H1 (cell line): ENCODE measurements around the gene COL6A2. TPM values are rescaled to one million over a fixed set of nuclear protein-coding genes. Genes with fewer than 3 reads are reported as not detected.

Experiments
- CTCF ChIA-PET: fragments of 300-600 bp; sonication (Branson Sonifier 250); formaldehyde crosslinking; loops from one replicate; lab custom pipeline; 2021; ENCODE audit not compliant: partially characterized antibody; lab: Charles Lee
- POLR2A ChIA-PET: fragments of 300-600 bp; sonication (Branson Sonifier 250); formaldehyde crosslinking; loops from one replicate; lab custom pipeline; 2021; ENCODE audit warnings: inconsistent platforms; ENCODE audit not compliant: partially characterized antibody; lab: Charles Lee
- DNase-seq, 2 experiments: peaks; one replicate each; pipeline versions ENCODE4 v3.0.0 to v3.0.0-alpha.2; 2010 to 2022; ENCODE audit warnings: low spot score in 2 of 2, low read depth in 1 of 2, mixed read lengths in 1 of 2
- FAIRE-seq: peaks from 2 replicates; lab custom pipeline; 2011; peaks lifted over from hg19 to GRCh38; lab: Jason Lieb, UNC
- H2AFZ ChIP-seq: 2 replicates; pipeline ENCODE4 v1.8.1; 2012; ENCODE audit warnings: low read length, inconsistent platforms
- H2AK5ac ChIP-seq: 2 replicates; pipeline ENCODE4 v1.6.1; 2013; ENCODE audit warnings: low read depth, low read length
- H2BK120ac ChIP-seq: replicated peaks from 2 replicates; pipeline ENCODE3; 2013; ENCODE audit warnings: low read depth, low read length, inconsistent platforms
- H2BK12ac ChIP-seq: 2 replicates; pipeline ENCODE4 v1.6.1; 2013; ENCODE audit warnings: low read depth, low read length
- H2BK15ac ChIP-seq: 2 replicates; pipeline ENCODE4 v1.6.1; 2013; ENCODE audit warnings: low read length
- H2BK20ac ChIP-seq: 2 replicates; pipeline ENCODE4 v1.6.1; 2013; ENCODE audit warnings: low read length
- H2BK5ac ChIP-seq: 2 replicates; pipeline ENCODE4 v1.6.1; 2013; ENCODE audit warnings: low read depth, low read length
- H3K14ac ChIP-seq: 2 replicates; pipeline ENCODE4 v1.6.1; 2013; ENCODE audit warnings: inconsistent platforms; ENCODE audit not compliant: insufficient read length
- H3K18ac ChIP-seq: 2 replicates; pipeline ENCODE4 v1.6.1; 2013; ENCODE audit warnings: low read length; ENCODE audit errors: extremely low read depth
- H3K23ac ChIP-seq: 2 replicates; pipeline ENCODE4 v1.6.1; 2013; ENCODE audit warnings: inconsistent platforms; ENCODE audit not compliant: insufficient read length
- H3K23me2 ChIP-seq: 2 replicates; pipeline ENCODE4 v1.6.1; 2013; ENCODE audit warnings: low read depth, low read length
- H3K27ac ChIP-seq: 2 replicates; pipeline ENCODE4 v1.6.1; 2011; ENCODE audit warnings: low read depth, low read length, inconsistent platforms
- H3K27me3 ChIP-seq, 4 experiments: replicated peaks in 1 of 4; 1 replicate in 1 of 4; 2 replicates in 3 of 4; pipeline versions ENCODE4 v1.6.1 to v1.8.1; 2011 to 2013; ENCODE audit warnings: low read length in 3 of 4, mild to moderate bottlenecking in 3 of 4, inconsistent platforms in 2 of 4, mixed read lengths in 2 of 4, moderate library complexity in 1 of 4; ENCODE audit not compliant: control insufficient read depth in 3 of 4, insufficient read depth in 3 of 4; ENCODE audit errors: extremely low read depth in 1 of 4
- H3K36me3 ChIP-seq, 4 experiments: 2 replicates each; pipeline versions ENCODE4 v1.6.1 to v1.8.1; 2011 to 2013; ENCODE audit warnings: mild to moderate bottlenecking in 4 of 4, low read length in 3 of 4, moderate library complexity in 2 of 4, control low read depth in 1 of 4, inconsistent platforms in 1 of 4; ENCODE audit not compliant: insufficient read depth in 4 of 4, control insufficient read depth in 2 of 4
- H3K4ac ChIP-seq: replicated peaks from 2 replicates; pipeline ENCODE3; 2013; ENCODE audit warnings: low read length, low read depth, mixed read lengths, inconsistent platforms; ENCODE audit not compliant: insufficient read length
- H3K4me1 ChIP-seq, 4 experiments: replicated peaks in 1 of 4; 1 replicate in 1 of 4; 2 replicates in 3 of 4; pipeline versions ENCODE4 v1.6.1 to v1.8.1; 2011 to 2013; ENCODE audit warnings: low read length in 3 of 4, inconsistent platforms in 2 of 4, mixed read lengths in 1 of 4; ENCODE audit not compliant: insufficient read depth in 4 of 4, control insufficient read depth in 3 of 4
- H3K4me2 ChIP-seq, 2 experiments: 2 replicates each; pipeline versions ENCODE4 v1.6.1 to v1.8.1; 2011 to 2013; ENCODE audit warnings: low read depth in 2 of 2, low read length in 2 of 2, control low read depth in 1 of 2, inconsistent platforms in 1 of 2, mild to moderate bottlenecking in 1 of 2; ENCODE audit not compliant: insufficient read depth in 1 of 2
- H3K4me3 ChIP-seq, 4 experiments: fragments of 200-600, 300-600 bp in 1 of 4; sonication (generic), shearing (Covaris generic), sonication (Bioruptor Twin) in 1 of 4; 2 replicates each; pipeline versions ENCODE4 v1.5.1 to v1.8.1; 2011 to 2016; ENCODE audit warnings: low read length in 4 of 4, low read depth in 3 of 4, control low read depth in 2 of 4, inconsistent platforms in 2 of 4, mild to moderate bottlenecking in 2 of 4, mixed read lengths in 1 of 4, moderate library complexity in 1 of 4; ENCODE audit not compliant: insufficient read depth in 2 of 4; ENCODE audit errors: extremely low read depth in 1 of 4
- H3K56ac ChIP-seq: replicated peaks from 2 replicates; pipeline ENCODE3; 2013; ENCODE audit warnings: low read depth, mild to moderate bottlenecking, mixed read lengths, low read length, inconsistent platforms; ENCODE audit not compliant: insufficient read length
- H3K79me1 ChIP-seq: 2 replicates; pipeline ENCODE4 v1.6.1; 2013; ENCODE audit warnings: low read depth, low read length, control low read depth
- H3K79me2 ChIP-seq, 2 experiments: 2 replicates each; pipeline versions ENCODE4 v1.6.1 to v1.8.1; 2012 to 2013; ENCODE audit warnings: low read length in 2 of 2, mild to moderate bottlenecking in 2 of 2, inconsistent platforms in 1 of 2; ENCODE audit not compliant: insufficient read depth in 2 of 2, control insufficient read depth in 1 of 2
- H3K9ac ChIP-seq, 4 experiments: replicated peaks in 1 of 4; 1 replicate in 1 of 4; 2 replicates in 3 of 4; pipeline versions ENCODE4 v1.6.1 to v1.8.1; 2011 to 2013; ENCODE audit warnings: low read depth in 3 of 4, low read length in 3 of 4, control low read depth in 2 of 4, mild to moderate bottlenecking in 2 of 4, moderate library complexity in 2 of 4, inconsistent platforms in 1 of 4; ENCODE audit errors: extremely low read depth in 1 of 4
- H3K9me3 ChIP-seq, 2 experiments: 2 replicates each; pipeline versions ENCODE4 v1.6.1 to v1.8.1; 2012 to 2013; ENCODE audit warnings: mild to moderate bottlenecking in 2 of 2, moderate library complexity in 2 of 2, control low read depth in 1 of 2, inconsistent platforms in 1 of 2, low read depth in 1 of 2, low read length in 1 of 2, mixed read lengths in 1 of 2; ENCODE audit not compliant: insufficient read depth in 2 of 2
- H4K20me1 ChIP-seq, 2 experiments: replicated peaks in 1 of 2; 2 replicates each; pipeline versions ENCODE3 to v1.8.1; 2011 to 2013; ENCODE audit warnings: inconsistent platforms in 2 of 2, low read length in 2 of 2, mild to moderate bottlenecking in 1 of 2; ENCODE audit not compliant: insufficient read depth in 2 of 2, control insufficient read depth in 1 of 2
- H4K5ac ChIP-seq: 2 replicates; pipeline ENCODE4 v1.6.1; 2013; ENCODE audit warnings: low read length, low read depth, mixed read lengths, inconsistent platforms; ENCODE audit not compliant: insufficient read length
- H4K8ac ChIP-seq: 2 replicates; pipeline ENCODE4 v1.8.0; 2013; ENCODE audit warnings: mild to moderate bottlenecking, moderate library complexity, low read length, inconsistent platforms; ENCODE audit not compliant: insufficient read depth; ENCODE audit errors: extremely low read depth
- H4K91ac ChIP-seq: replicated peaks from 2 replicates; pipeline ENCODE3; 2013; ENCODE audit warnings: low read length, mixed read lengths, inconsistent platforms; ENCODE audit not compliant: insufficient read length
- TAF7 ChIP-seq: optimal IDR thresholded peaks from 2 replicates; pipeline ENCODE3; 2011; ENCODE audit warnings: low read depth, mild to moderate bottlenecking, inconsistent platforms, low read length, moderate library complexity, borderline replicate concordance
- WGBS, 2 experiments: shearing (Covaris generic) in 1 of 2; methylation state at CpG; one replicate each; pipeline versions ENCODE4 v1.1.6 to v1.1.7; 2013 to 2015; ENCODE audit warnings: low lambda C conversion rate in 2 of 2, mixed read lengths in 2 of 2, inconsistent platforms in 1 of 2, low coverage in 1 of 2, missing lambda C conversion rate in 1 of 2; ENCODE audit not compliant: insufficient replicate concordance in 2 of 2, insufficient coverage in 1 of 2, insufficient read length in 1 of 2; ENCODE audit errors: extremely low coverage in 1 of 2, missing lambda C conversion rate in 1 of 2; 5-methylcytosine and 5-hydroxymethylcytosine counted together
- polyA plus RNA-seq, 7 experiments: library from polyadenylated mRNA; depleted of rRNA in 3 of 7; stranded (reverse) in 5 of 7; unstranded in 2 of 7; fragments of >200 nt in 5 of 7; fragments of 200-250 nt in 2 of 7; gene quantifications; 1 replicate in 5 of 7; 2 replicates in 1 of 7; 4 replicates in 1 of 7; pipeline versions ENCODE4 v1.2.1 to v1.2.3, GENCODE V29; 2011 to 2013; ENCODE audit warnings: missing spikeins in 2 of 7, mixed read lengths in 2 of 7
- total RNA-seq: library from RNA; stranded (reverse); fragmentation: NEBNext Ultra II Directional; extraction: Animal tissue kit (Norgen Biotek cat#: 25700); gene quantifications from 2 replicates; pipeline ENCODE4 v1.2.1, GENCODE V29; 2021

COL6A2 gene
- total and polyA plus RNA-seq, 2 of the 8 experiments (the other 6 are each of a cell fraction or from before 2014, with no cell fraction given) = 60.1 to 62.7 TPM

- Histone ChIP-seq H2AK5ac (no peak overlapping the region), H2BK12ac (no peak overlapping the region), H3K56ac (no peak overlapping the region), H4K8ac (no peak overlapping the region), H2AFZ (no peak overlapping the region), H3K36me3 (peaks cover 0 to 15% (median under 1%) of the 10 kb centered on the region in 4 experiments; a peak in 3 of 8 replicates), H3K4me2 (no peak overlapping the region), H3K4me3 (no peak overlapping the region), H3K14ac (no peak overlapping the region), H4K5ac (no peak overlapping the region), H4K20me1 (peaks cover 0 to 9% of the 10 kb centered on the region in 2 experiments), H3K4ac (no peak overlapping the region)
- DNase-seq = no peak
- no peak for TF ChIP-seq TAF7
- TF ChIP-seq, all 59 proteins: peak for 0
- H3K23me2 ChIP-seq = peaks cover 7% of the 10 kb centered on the region; the same call in 1 of the 2 replicates
- ChIA-PET CTCF (no interaction called here), POLR2A (no interaction called here)
- no peak overlapping the region for H2BK15ac ChIP-seq
- H3K9ac ChIP-seq = no peak overlapping the region
- H3K27me3 ChIP-seq = no peaks in the 10 kb centered on the region
- no peak overlapping the region for H2BK20ac ChIP-seq
- H3K79me2 ChIP-seq = no peaks in the 10 kb centered on the region
- H3K23ac ChIP-seq = no peak overlapping the region
- no peak overlapping the region for H3K18ac ChIP-seq
- peaks cover 0 to 4% of the 10 kb centered on the region in 2 experiments; a peak in 2 of 4 replicates for H3K9me3 ChIP-seq
- 91% methylated on average over 13 of the region's 14 CpGs; no CpG with 5 or more reads in 1 of the 2 experiments for WGBS, 2 experiments
- H3K27ac ChIP-seq = no peak overlapping the region
- no peak overlapping the region for H2BK120ac ChIP-seq
- FAIRE-seq = no peak
- H2BK5ac ChIP-seq = no peak overlapping the region
- H3K79me1 ChIP-seq = no peaks in the 10 kb centered on the region
- no peaks in the 10 kb centered on the region for H3K4me1 ChIP-seq
- H4K91ac ChIP-seq = no peak overlapping the region
Measured at GRCh38 chr21:46119637-46120271, 21.8 kb downstream of the COL6A2 start.
